Transverse colon (tissue), 4 donors: Measurements from ENCODE around the gene PDLIM7. TPM values are rescaled to one million over a fixed set of nuclear protein-coding genes. Genes with fewer than 3 reads are reported as not detected.

Experiments
- DNase-seq: peaks from one replicate; pipeline ENCODE4 v3.0.0-alpha.2; 2019
- H3K27ac ChIP-seq, 4 donors: fragments of 200-600 bp; sonication (generic); 2 replicates each; pipeline ENCODE4 v1.5.1; 2016 to 2018; ENCODE audit warnings: inconsistent platforms in 4 of 4
- H3K27me3 ChIP-seq: fragments of 200-600 bp; sonication (generic); 2 replicates; pipeline ENCODE4 v1.5.1; 2017; ENCODE audit warnings: inconsistent platforms
- H3K36me3 ChIP-seq, 4 donors: fragments of 200-600 bp; sonication (generic); 2 replicates each; pipeline ENCODE4 v1.5.1; 2017 to 2019; ENCODE audit warnings: inconsistent platforms in 4 of 4
- H3K4me1 ChIP-seq, 4 donors: fragments of 200-600 bp; sonication (generic); 2 replicates each; pipeline ENCODE4 v1.5.1; 2017 to 2020; ENCODE audit warnings: inconsistent platforms in 4 of 4
- H3K4me3 ChIP-seq, 4 donors: fragments of 200-600 bp; sonication (generic); 1 replicate in 1 of 4; 2 replicates in 3 of 4; pipeline versions ENCODE4 v1.5.1 to v1.6.1; 2017 to 2019; ENCODE audit warnings: inconsistent platforms in 4 of 4
- H3K9me3 ChIP-seq, 2 donors: fragments of 200-600 bp; sonication (generic); 2 replicates each; pipeline ENCODE4 v1.5.1; 2017 to 2019; ENCODE audit warnings: inconsistent platforms in 2 of 2
- EP300 ChIP-seq: sonication (generic); formaldehyde crosslinking; IDR thresholded peaks from one replicate; pipeline ENCODE4 v1.6.1; 2017; ENCODE audit warnings: antibody characterized with exemption, low read depth
- POLR2A ChIP-seq: fragments of 450-650 bp; IDR thresholded peaks from one replicate; pipeline ENCODE4 v1.6.1; 2016; ENCODE audit warnings: antibody characterized with exemption, mild to moderate bottlenecking, moderate library complexity
- POLR2AphosphoS5 ChIP-seq, 3 donors: sonication (generic); formaldehyde crosslinking; IDR thresholded peaks; one replicate each; pipeline ENCODE4 v1.6.1; 2016; ENCODE audit warnings: antibody characterized with exemption in 3 of 3
- WGBS, 2 donors: methylation state at CpG; one replicate each; pipeline ENCODE4 v1.1.5; 2018; ENCODE audit warnings: low coverage in 1 of 2; 5-methylcytosine and 5-hydroxymethylcytosine counted together
- in situ Hi-C, 4 donors: fragments of 200-750 bp; cut with MboI; loops; one replicate each; pipeline versions ENCODE4 v1.15.0 to v1.15.1; 2017; ENCODE audit warnings: low sequenced_read_pairs in 3 of 4, low pct_ligation_motif_present in 1 of 4, low pct_unique_long_range_greater_than_20kb in 1 of 4
- intact Hi-C: fragments of 100-400 bp; cut with DNase I; formaldehyde crosslinking; loops from one replicate; pipeline ENCODE4 v1.15.1; 2023; ENCODE audit warnings: low total_unique reads
- total RNA-seq, 4 donors: library from RNA; depleted of rRNA; stranded (reverse); fragments of >200 nt; gene quantifications; one replicate each; pipeline ENCODE4 v1.1.0, GENCODE V29; 2016
- TF ChIP-seq, protein P1 (sequence below), 5 experiments: fragments of 200-600 bp in 3 of 5; fragments of 450-650 bp in 2 of 5; sonication (generic) in 3 of 5; IDR thresholded peaks; 1 replicate in 2 of 5; 2 replicates in 3 of 5; pipeline ENCODE4 v1.5.1; 2016 to 2017; ENCODE audit warnings: antibody characterized with exemption in 5 of 5, inconsistent platforms in 3 of 5, mild to moderate bottlenecking in 2 of 5, moderate library complexity in 1 of 5

Gene PDLIM7, protein sequence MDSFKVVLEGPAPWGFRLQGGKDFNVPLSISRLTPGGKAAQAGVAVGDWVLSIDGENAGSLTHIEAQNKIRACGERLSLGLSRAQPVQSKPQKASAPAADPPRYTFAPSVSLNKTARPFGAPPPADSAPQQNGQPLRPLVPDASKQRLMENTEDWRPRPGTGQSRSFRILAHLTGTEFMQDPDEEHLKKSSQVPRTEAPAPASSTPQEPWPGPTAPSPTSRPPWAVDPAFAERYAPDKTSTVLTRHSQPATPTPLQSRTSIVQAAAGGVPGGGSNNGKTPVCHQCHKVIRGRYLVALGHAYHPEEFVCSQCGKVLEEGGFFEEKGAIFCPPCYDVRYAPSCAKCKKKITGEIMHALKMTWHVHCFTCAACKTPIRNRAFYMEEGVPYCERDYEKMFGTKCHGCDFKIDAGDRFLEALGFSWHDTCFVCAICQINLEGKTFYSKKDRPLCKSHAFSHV
- 100 to 1,000 TPM in 1 of 4 donors, 10 to 100 TPM in 3; 52.6 to 256 (median 78.6) TPM for total RNA-seq

DNA sequence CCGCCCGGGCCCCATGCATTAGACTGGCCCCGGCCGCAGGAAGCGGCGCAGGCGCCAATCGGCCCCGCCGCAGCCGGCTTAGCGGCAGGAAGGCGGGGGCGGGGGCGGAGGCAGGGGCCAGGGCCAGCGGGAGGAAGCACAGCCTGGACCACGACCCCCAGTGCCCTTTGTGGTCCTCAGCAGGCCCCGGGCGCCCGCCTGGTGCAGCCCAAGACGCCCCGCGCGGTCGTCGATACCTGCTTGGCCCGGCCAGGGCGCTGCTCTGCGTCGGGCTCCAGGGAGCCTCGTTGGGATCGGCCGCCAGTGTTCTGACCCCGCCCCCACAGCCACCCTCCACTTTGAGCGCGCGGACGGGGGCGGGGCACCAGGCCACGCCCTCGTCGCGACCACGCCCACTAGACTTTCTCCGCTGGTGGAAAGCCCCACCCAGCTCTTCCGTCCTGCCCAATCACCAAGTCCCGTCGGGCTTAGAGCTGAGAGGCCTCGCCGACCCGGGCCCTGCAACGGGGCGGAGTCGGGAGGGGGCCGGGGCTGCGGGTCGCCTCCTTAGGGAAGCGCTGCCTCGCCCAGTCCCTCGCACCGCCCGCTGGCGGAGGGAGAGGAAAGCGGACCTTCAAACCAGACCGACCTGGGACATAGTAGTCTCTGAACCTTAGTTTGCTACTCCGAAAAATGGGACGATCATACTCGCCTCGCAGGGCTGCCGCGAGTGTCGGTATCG is at the start of gene PDLIM7:
Gene PDLIM7 (minus strand): TSS at position 313 of the 721 bp plus-strand sequence. CDS start 1,092 bp downstream, outside the sequence.
- H3K27ac ChIP-seq = peak within 1 kb of the TSS; percentile 91 to 96 (median 94)
- TF ChIP-seq, protein P1, sequence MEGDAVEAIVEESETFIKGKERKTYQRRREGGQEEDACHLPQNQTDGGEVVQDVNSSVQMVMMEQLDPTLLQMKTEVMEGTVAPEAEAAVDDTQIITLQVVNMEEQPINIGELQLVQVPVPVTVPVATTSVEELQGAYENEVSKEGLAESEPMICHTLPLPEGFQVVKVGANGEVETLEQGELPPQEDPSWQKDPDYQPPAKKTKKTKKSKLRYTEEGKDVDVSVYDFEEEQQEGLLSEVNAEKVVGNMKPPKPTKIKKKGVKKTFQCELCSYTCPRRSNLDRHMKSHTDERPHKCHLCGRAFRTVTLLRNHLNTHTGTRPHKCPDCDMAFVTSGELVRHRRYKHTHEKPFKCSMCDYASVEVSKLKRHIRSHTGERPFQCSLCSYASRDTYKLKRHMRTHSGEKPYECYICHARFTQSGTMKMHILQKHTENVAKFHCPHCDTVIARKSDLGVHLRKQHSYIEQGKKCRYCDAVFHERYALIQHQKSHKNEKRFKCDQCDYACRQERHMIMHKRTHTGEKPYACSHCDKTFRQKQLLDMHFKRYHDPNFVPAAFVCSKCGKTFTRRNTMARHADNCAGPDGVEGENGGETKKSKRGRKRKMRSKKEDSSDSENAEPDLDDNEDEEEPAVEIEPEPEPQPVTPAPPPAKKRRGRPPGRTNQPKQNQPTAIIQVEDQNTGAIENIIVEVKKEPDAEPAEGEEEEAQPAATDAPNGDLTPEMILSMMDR (IDR thresholded peaks at IDR 0.05) = peak in 2 of 5 experiments; percentile 7 to 10
- TF ChIP-seq EP300 = no peak
- peak; percentile 90 for TF ChIP-seq POLR2A
- peak; percentile 95 to 96 (median 95) for TF ChIP-seq POLR2AphosphoS5 (IDR thresholded peaks at IDR 0.05)
- H3K4me1 ChIP-seq = peaks cover 20 to 64% (median 45%) of the 10 kb centered on the region in 4 donors
- H3K36me3 ChIP-seq = no peaks in the 10 kb centered on the region
- in situ Hi-C loops = no loop called here
- DNase-seq = peak; percentile 97
- WGBS, 2 donors = 0% methylated on average over 38 of the region's 73 CpGs; no CpG with 5 or more reads in 1 of the 2 donors
- peak within 1 kb of the TSS; percentile 54 to 80 (median 65) for H3K4me3 ChIP-seq
- intact Hi-C loops = loop anchor here (2.0 kb wide), 2 partner anchors 41 to 71 kb away; partner anchors contain the start of gene GRK6
- peaks cover 10% of the 10 kb centered on the region for H3K27me3 ChIP-seq
- H3K9me3 ChIP-seq = no peaks in the 10 kb centered on the region

DNA sequence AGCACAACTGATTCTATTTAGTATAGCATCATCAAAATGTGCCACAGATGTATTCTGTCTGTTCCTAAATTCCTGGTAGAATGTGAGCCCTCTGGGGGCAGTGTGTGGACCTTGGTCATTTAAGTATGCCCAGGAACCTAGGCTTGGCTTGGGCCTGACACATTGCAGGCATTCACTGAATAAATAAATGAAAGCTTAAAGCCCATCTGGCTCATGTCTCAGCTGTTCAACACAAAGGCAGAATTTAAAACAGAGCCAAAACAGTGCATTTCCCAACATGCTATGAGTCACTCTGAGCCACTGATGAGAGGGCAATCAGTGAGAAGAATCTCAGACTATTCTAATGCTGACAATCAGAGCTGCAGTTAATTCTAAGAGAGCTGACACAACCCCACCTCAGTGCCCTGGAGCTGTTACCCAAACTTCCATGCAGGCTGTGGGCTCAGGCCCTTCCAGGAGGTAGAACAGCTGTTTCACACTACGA is 48.9 kb upstream of the PDLIM7 start:
- Histone ChIP-seq H3K36me3 (no peaks in the 10 kb centered on the region), H3K4me3 (no peak overlapping the region), H3K27me3 (no peaks in the 10 kb centered on the region), H3K9me3 (no peaks in the 10 kb centered on the region), H3K4me1 (peaks cover 5 to 35% (median 17%) of the 10 kb centered on the region in 4 donors), H3K27ac (peak overlapping the region; percentile 69 to 90 (median 82))
- TF ChIP-seq POLR2AphosphoS5 (IDR thresholded peaks at IDR 0.05) = peak; percentile 92 to 95 (median 93)
- TF ChIP-seq, protein P1 (IDR thresholded peaks at IDR 0.05) = no peak
- WGBS, 2 donors = 92% methylated on average over 1 of the region's 1 CpG; no CpG with 5 or more reads in 1 of the 2 donors
- intact Hi-C loops (no loop called here), in situ Hi-C loops (no loop called here)
- no peak for DNase-seq

GRCh38 chr5:177545487-177546257 is 48.3 kb upstream of the PDLIM7 start:
- intact Hi-C loops (no loop called here), in situ Hi-C loops (no loop called here)
- no peaks in the 10 kb centered on the region for H3K9me3 ChIP-seq
- TF ChIP-seq, protein P1 (IDR thresholded peaks at IDR 0.05) = no peak
- TF ChIP-seq EP300 = no peak
- TF ChIP-seq POLR2AphosphoS5 (IDR thresholded peaks at IDR 0.05) = peak in 2 of 3 donors; percentile 60 to 63
- no peak for TF ChIP-seq POLR2A
- peak overlapping the region; percentile 69 to 90 (median 82) for H3K27ac ChIP-seq
- peaks cover 5 to 35% (median 17%) of the 10 kb centered on the region in 4 donors for H3K4me1 ChIP-seq
- peak; percentile 59 for DNase-seq
- H3K4me3 ChIP-seq = no peak overlapping the region
- H3K36me3 ChIP-seq = no peaks in the 10 kb centered on the region
- no peaks in the 10 kb centered on the region for H3K27me3 ChIP-seq
- 50 to 71% methylated on average over 1 to 4 of the region's 4 CpGs for WGBS, 2 donors
